DOHH2 (cell line): Measurements from ENCODE around the gene RBFOX2.

Experiments used
- EZH2phosphoT487 ChIP-seq: fragments of 200-600 bp; sonication (generic); IDR thresholded peaks from 2 replicates; pipeline ENCODE4 v1.6.1; 2017; ENCODE audit warnings: borderline replicate concordance, mild to moderate bottlenecking, antibody characterized with exemption, low read length, moderate library complexity, mixed read lengths
- TF ChIP-seq, protein P1 (sequence below): fragments of 200-600 bp; sonication (generic); IDR thresholded peaks from one replicate; pipeline ENCODE4 v1.5.1; 2014; ENCODE audit warnings: antibody characterized with exemption, mild to moderate bottlenecking, low read depth, low read length; ENCODE audit not compliant: poor library complexity, severe bottlenecking

DNA sequence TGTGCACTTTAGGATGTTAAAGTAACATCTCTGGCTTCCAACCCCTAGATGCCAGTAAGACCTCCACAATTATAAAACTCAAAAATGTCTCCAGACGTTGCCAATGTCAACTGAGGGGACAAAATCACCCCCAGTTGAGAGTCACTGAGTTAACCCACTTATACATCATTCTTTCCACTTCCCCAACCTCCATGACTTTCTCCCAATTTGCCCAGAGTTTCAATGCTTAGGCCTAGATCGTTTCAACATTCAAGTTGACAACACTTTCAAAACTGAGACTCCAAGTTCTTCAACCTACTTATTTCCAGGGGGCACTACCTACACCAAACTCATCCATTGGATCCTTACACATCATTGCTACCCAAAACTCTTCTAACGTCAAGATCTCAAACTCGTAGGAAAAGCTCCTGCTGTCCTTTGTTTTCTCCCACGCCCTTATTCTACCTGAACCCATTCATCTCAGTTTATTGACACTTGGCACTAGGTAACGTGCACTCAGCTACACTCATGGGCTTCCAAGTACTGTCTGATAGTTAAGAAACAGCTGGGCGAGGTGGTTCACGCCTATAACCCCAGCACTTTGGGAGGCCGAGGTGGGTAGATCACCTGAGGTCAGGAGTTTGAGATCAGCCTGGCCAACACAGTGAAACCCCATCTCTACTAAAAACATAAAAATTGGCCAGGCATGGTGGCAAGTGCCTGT lies 24.5 kb downstream of the RBFOX2 start:
- TF ChIP-seq, protein P1, sequence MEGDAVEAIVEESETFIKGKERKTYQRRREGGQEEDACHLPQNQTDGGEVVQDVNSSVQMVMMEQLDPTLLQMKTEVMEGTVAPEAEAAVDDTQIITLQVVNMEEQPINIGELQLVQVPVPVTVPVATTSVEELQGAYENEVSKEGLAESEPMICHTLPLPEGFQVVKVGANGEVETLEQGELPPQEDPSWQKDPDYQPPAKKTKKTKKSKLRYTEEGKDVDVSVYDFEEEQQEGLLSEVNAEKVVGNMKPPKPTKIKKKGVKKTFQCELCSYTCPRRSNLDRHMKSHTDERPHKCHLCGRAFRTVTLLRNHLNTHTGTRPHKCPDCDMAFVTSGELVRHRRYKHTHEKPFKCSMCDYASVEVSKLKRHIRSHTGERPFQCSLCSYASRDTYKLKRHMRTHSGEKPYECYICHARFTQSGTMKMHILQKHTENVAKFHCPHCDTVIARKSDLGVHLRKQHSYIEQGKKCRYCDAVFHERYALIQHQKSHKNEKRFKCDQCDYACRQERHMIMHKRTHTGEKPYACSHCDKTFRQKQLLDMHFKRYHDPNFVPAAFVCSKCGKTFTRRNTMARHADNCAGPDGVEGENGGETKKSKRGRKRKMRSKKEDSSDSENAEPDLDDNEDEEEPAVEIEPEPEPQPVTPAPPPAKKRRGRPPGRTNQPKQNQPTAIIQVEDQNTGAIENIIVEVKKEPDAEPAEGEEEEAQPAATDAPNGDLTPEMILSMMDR, result no peak
- no peak for TF ChIP-seq EZH2phosphoT487
